Neuronal stem cell (in vitro differentiated cells): Measurements from ENCODE around the gene RAP1GAP2.

Source experiments
- DNase-seq: peaks from one replicate; pipeline ENCODE4 v3.0.0-alpha.2; 2013; ENCODE audit warnings: low spot score
- H2AFZ ChIP-seq: one replicate; pipeline ENCODE4 v1.6.1; 2013; ENCODE audit warnings: mild to moderate bottlenecking, low read length, inconsistent platforms
- H2AK5ac ChIP-seq: 2 replicates; pipeline ENCODE4 v1.6.1; 2013; ENCODE audit warnings: low read depth, mild to moderate bottlenecking, inconsistent platforms, low read length, moderate library complexity, mixed read lengths
- H2BK120ac ChIP-seq: 2 replicates; pipeline ENCODE4 v1.6.1; 2013; ENCODE audit warnings: low read depth, mild to moderate bottlenecking, inconsistent platforms, low read length, moderate library complexity, mixed read lengths
- H2BK12ac ChIP-seq: one replicate; pipeline ENCODE4 v1.6.1; 2013; ENCODE audit warnings: low read length, inconsistent platforms
- H2BK15ac ChIP-seq: 2 replicates; pipeline ENCODE4 v1.6.1; 2013; ENCODE audit warnings: mild to moderate bottlenecking, low read length, inconsistent platforms, mixed read lengths
- H2BK5ac ChIP-seq: one replicate; pipeline ENCODE4 v1.6.1; 2013; ENCODE audit warnings: inconsistent platforms, mild to moderate bottlenecking, low read length, moderate library complexity
- H3K14ac ChIP-seq: one replicate; pipeline ENCODE4 v1.6.1; 2013; ENCODE audit warnings: low read length, inconsistent platforms
- H3K18ac ChIP-seq: 2 replicates; pipeline ENCODE4 v1.6.1; 2013; ENCODE audit warnings: low read length, inconsistent platforms
- H3K23ac ChIP-seq: 2 replicates; pipeline ENCODE4 v1.6.1; 2013; ENCODE audit warnings: low read depth, mild to moderate bottlenecking, mixed read lengths, low read length, inconsistent platforms; ENCODE audit not compliant: poor library complexity
- H3K27ac ChIP-seq: replicated peaks from 3 replicates; pipeline ENCODE4 v1.5.1; 2013; ENCODE audit warnings: low read length, inconsistent platforms
- H3K27me3 ChIP-seq, 3 experiments: 2 replicates each; pipeline ENCODE4 v1.6.1; 2013; ENCODE audit warnings: low read length in 3 of 3, mild to moderate bottlenecking in 2 of 3, inconsistent platforms in 1 of 3, low read depth in 1 of 3, mixed read lengths in 1 of 3, moderate library complexity in 1 of 3; ENCODE audit not compliant: control insufficient read depth in 3 of 3, insufficient read depth in 3 of 3
- H3K36me3 ChIP-seq, 2 donors: replicated peaks in 1 of 2; 2 replicates each; pipeline ENCODE4 v1.6.1; 2013; ENCODE audit warnings: low read length in 2 of 2; ENCODE audit not compliant: control insufficient read depth in 2 of 2, insufficient read depth in 2 of 2
- H3K4ac ChIP-seq: 2 replicates; pipeline ENCODE4 v1.6.1; 2013; ENCODE audit warnings: inconsistent platforms, mild to moderate bottlenecking, low read length, moderate library complexity
- H3K4me1 ChIP-seq, 2 donors: 1 replicate in 1 of 2; 2 replicates in 1 of 2; pipeline ENCODE4 v1.6.1; 2013; ENCODE audit warnings: low read length in 2 of 2, low read depth in 1 of 2; ENCODE audit not compliant: control insufficient read depth in 2 of 2, insufficient read depth in 1 of 2
- H3K4me2 ChIP-seq: one replicate; pipeline ENCODE4 v1.6.1; 2013; ENCODE audit warnings: mild to moderate bottlenecking, low read length, inconsistent platforms; ENCODE audit not compliant: insufficient read depth, poor library complexity, severe bottlenecking
- H3K4me3 ChIP-seq, 2 donors: 2 replicates each; pipeline ENCODE4 v1.5.1; 2013; ENCODE audit warnings: low read length in 2 of 2, mild to moderate bottlenecking in 2 of 2, inconsistent platforms in 1 of 2, moderate library complexity in 1 of 2
- H3K79me1 ChIP-seq: one replicate; pipeline ENCODE4 v1.6.1; 2013; ENCODE audit warnings: low read depth, mild to moderate bottlenecking, inconsistent platforms, low read length, moderate library complexity
- H3K9ac ChIP-seq: one replicate; pipeline ENCODE4 v1.6.1; 2013; ENCODE audit warnings: mild to moderate bottlenecking, low read depth, low read length, inconsistent platforms; ENCODE audit not compliant: poor library complexity
- H3K9me3 ChIP-seq, 2 donors: replicated peaks in 1 of 2; 2 replicates each; pipeline versions ENCODE3 to v1.6.1; 2013; ENCODE audit warnings: low read length in 2 of 2, mild to moderate bottlenecking in 2 of 2, inconsistent platforms in 1 of 2, low read depth in 1 of 2, mixed read lengths in 1 of 2, moderate library complexity in 1 of 2; ENCODE audit not compliant: control insufficient read depth in 2 of 2, insufficient read depth in 1 of 2
- H4K8ac ChIP-seq: one replicate; pipeline ENCODE4 v1.6.1; 2013; ENCODE audit warnings: low read depth, mild to moderate bottlenecking, inconsistent platforms, low read length, moderate library complexity
- H4K91ac ChIP-seq: one replicate; pipeline ENCODE4 v1.6.1; 2013; ENCODE audit warnings: low read length, low read depth, mild to moderate bottlenecking, inconsistent platforms; ENCODE audit not compliant: poor library complexity
- WGBS, 2 donors: extraction: QIAGEN DNeasy Blood & Tissue Kit; methylation state at CpG; one replicate each; pipeline ENCODE4 v1.1.7; 2013; ENCODE audit warnings: missing lambda C conversion rate in 2 of 2, mixed read lengths in 1 of 2; ENCODE audit not compliant: insufficient read length in 2 of 2, insufficient replicate concordance in 1 of 2; ENCODE audit errors: extremely low coverage in 2 of 2; 5-methylcytosine and 5-hydroxymethylcytosine counted together

The RAP1GAP2 gene

GRCh38 chr17:2948721-2949468 lies 152.7 kb downstream of the RAP1GAP2 start:
- no peak overlapping the region for H4K91ac ChIP-seq
- H3K18ac ChIP-seq = no peak overlapping the region
- no peak overlapping the region for H3K14ac ChIP-seq
- H3K4me1 ChIP-seq = peaks cover 0 to 2% of the 10 kb centered on the region in 2 donors
- no CpG with 5 or more reads among the region's 19 CpGs for WGBS, 2 donors
- no peak overlapping the region for H2BK120ac ChIP-seq
- no peak overlapping the region for H2AFZ ChIP-seq
- no peak overlapping the region for H3K4ac ChIP-seq
- H2BK12ac ChIP-seq = no peak overlapping the region
- H3K27me3 ChIP-seq = no peaks in the 10 kb centered on the region
- no peak overlapping the region for H3K4me3 ChIP-seq
- H3K23ac ChIP-seq = no peak overlapping the region
- H3K9me3 ChIP-seq = no peaks in the 10 kb centered on the region
- no peak for DNase-seq
- H2BK5ac ChIP-seq = no peak overlapping the region
- no peaks in the 10 kb centered on the region for H3K79me1 ChIP-seq
- no peak overlapping the region for H2AK5ac ChIP-seq
- H3K9ac ChIP-seq = peak overlapping the region; percentile 25
- no peak overlapping the region for H2BK15ac ChIP-seq
- H3K4me2 ChIP-seq = no peak overlapping the region
- no peak overlapping the region for H4K8ac ChIP-seq
- H3K36me3 ChIP-seq = no peaks in the 10 kb centered on the region
- H3K27ac ChIP-seq = no peak overlapping the region

- peak overlapping the region; percentile 26 for H2BK5ac ChIP-seq
- no peak overlapping the region for H2BK120ac ChIP-seq
- H3K9me3 ChIP-seq = no peaks in the 10 kb centered on the region
- H3K36me3 ChIP-seq = no peaks in the 10 kb centered on the region
- no peaks in the 10 kb centered on the region for H3K79me1 ChIP-seq
- no peak overlapping the region for H2BK12ac ChIP-seq
- H3K14ac ChIP-seq = no peak overlapping the region
- no peak for DNase-seq
- peaks cover 0 to 2% of the 10 kb centered on the region in 2 donors for H3K4me1 ChIP-seq
- H3K18ac ChIP-seq = no peak overlapping the region
- no peaks in the 10 kb centered on the region for H3K27me3 ChIP-seq
- H4K91ac ChIP-seq = no peak overlapping the region
- H2AFZ ChIP-seq = no peak overlapping the region
- H3K4ac ChIP-seq = no peak overlapping the region
- H2AK5ac ChIP-seq = peak overlapping the region; percentile 8
- WGBS, 2 donors = no CpG with 5 or more reads among the region's 7 CpGs
- no peak overlapping the region for H3K27ac ChIP-seq
- H3K23ac ChIP-seq = no peak overlapping the region
- no peak overlapping the region for H3K4me2 ChIP-seq
- H3K9ac ChIP-seq = no peak overlapping the region
- H2BK15ac ChIP-seq = no peak overlapping the region
- H3K4me3 ChIP-seq = no peak overlapping the region
- H4K8ac ChIP-seq = no peak overlapping the region
Measured at GRCh38 chr17:2949469-2950044, 153.3 kb downstream of the RAP1GAP2 start.

- no peak overlapping the region for H2AFZ ChIP-seq
- peak overlapping the region; percentile 66 for H3K18ac ChIP-seq
- no peak overlapping the region for H4K8ac ChIP-seq
- H3K4ac ChIP-seq = no peak overlapping the region
- H3K9ac ChIP-seq = no peak overlapping the region
- no peak overlapping the region for H2BK120ac ChIP-seq
- H2BK15ac ChIP-seq = no peak overlapping the region
- H3K79me1 ChIP-seq = no peaks in the 10 kb centered on the region
- no peaks in the 10 kb centered on the region for H3K27me3 ChIP-seq
- no peaks in the 10 kb centered on the region for H3K36me3 ChIP-seq
- H2BK5ac ChIP-seq = no peak overlapping the region
- whole genome bisulfite sequencing, 2 donors = no CpG with 5 or more reads among the region's 10 CpGs
- H3K14ac ChIP-seq = no peak overlapping the region
- no peak overlapping the region for H3K27ac ChIP-seq
- H3K23ac ChIP-seq = no peak overlapping the region
- H3K4me2 ChIP-seq = no peak overlapping the region
- H3K4me3 ChIP-seq = no peak overlapping the region
- DNase-seq = no peak
- no peaks in the 10 kb centered on the region for H3K9me3 ChIP-seq
- no peak overlapping the region for H2BK12ac ChIP-seq
- H2AK5ac ChIP-seq = no peak overlapping the region
- H4K91ac ChIP-seq = no peak overlapping the region
- H3K4me1 ChIP-seq = peaks cover 0 to 2% of the 10 kb centered on the region in 2 donors
Measured at GRCh38 chr17:2950846-2951245, 154.6 kb downstream of the RAP1GAP2 start.

- no peak overlapping the region for H3K4ac ChIP-seq
- DNase-seq = no peak
- no peak overlapping the region for H2BK15ac ChIP-seq
- H3K23ac ChIP-seq = no peak overlapping the region
- no peak overlapping the region for H2BK5ac ChIP-seq
- H3K4me1 ChIP-seq = peaks cover 0 to 2% of the 10 kb centered on the region in 2 donors
- H3K14ac ChIP-seq = no peak overlapping the region
- H3K27me3 ChIP-seq = no peaks in the 10 kb centered on the region
- H3K4me3 ChIP-seq = no peak overlapping the region
- no peak overlapping the region for H4K8ac ChIP-seq
- no peak overlapping the region for H2BK12ac ChIP-seq
- no peak overlapping the region for H2AFZ ChIP-seq
- H3K9ac ChIP-seq = no peak overlapping the region
- H3K27ac ChIP-seq = no peak overlapping the region
- no peak overlapping the region for H4K91ac ChIP-seq
- WGBS, 2 donors = no CpG with 5 or more reads among the region's 8 CpGs
- H3K18ac ChIP-seq = no peak overlapping the region
- no peak overlapping the region for H3K4me2 ChIP-seq
- H2AK5ac ChIP-seq = no peak overlapping the region
- no peaks in the 10 kb centered on the region for H3K9me3 ChIP-seq
- H3K79me1 ChIP-seq = no peaks in the 10 kb centered on the region
- H3K36me3 ChIP-seq = no peaks in the 10 kb centered on the region
- no peak overlapping the region for H2BK120ac ChIP-seq
Measured at GRCh38 chr17:2952174-2952845, 156.1 kb downstream of the RAP1GAP2 start.
